ENCODE measurements around the gene CNTNAP2.

The CNTNAP2 gene

DNA sequence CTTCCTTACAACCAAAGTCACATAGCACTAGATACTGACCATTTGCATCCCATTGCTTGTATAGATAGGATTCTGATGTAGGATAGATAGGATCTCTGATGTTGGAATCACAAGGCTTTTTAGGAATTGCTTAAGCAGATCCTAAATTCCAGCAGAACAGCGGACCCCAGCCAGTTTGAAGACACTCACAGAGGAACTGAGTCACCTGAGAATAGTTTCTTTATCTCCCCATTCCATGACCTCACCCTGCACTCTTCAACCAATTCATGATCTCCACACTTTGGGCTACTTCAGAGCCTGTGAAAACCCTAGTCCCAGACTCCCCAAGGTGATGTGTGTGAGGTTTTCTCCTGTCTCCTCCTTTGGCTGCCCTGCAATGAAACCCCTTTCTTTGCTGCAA lies 179.4 kb downstream of the CNTNAP2 start:
- DNase-seq, result no peak

GRCh38 chr7:146314962-146315361 lies 198.4 kb downstream of the CNTNAP2 start:
- no peak for DNase-seq

DNA sequence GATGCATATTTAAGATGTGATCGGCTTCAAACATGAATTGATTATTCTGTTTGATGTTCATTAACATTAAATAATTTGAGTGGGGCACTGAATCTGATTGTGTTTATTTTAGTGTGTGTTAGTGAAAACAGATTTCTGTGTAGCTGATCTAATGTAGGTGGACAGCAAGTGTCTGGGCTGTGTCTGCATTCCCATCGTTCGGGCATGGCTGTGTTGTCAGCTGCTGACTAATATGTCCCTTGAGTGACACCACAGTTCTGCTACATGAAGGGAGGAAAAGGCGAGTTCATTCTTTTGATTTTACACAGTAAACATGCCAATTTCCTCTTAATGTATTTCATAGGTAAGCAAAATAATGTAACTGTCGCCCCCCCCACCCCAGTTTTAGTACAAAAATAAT lies 203.0 kb downstream of the CNTNAP2 start:
- DNase-seq, result no peak

DNA sequence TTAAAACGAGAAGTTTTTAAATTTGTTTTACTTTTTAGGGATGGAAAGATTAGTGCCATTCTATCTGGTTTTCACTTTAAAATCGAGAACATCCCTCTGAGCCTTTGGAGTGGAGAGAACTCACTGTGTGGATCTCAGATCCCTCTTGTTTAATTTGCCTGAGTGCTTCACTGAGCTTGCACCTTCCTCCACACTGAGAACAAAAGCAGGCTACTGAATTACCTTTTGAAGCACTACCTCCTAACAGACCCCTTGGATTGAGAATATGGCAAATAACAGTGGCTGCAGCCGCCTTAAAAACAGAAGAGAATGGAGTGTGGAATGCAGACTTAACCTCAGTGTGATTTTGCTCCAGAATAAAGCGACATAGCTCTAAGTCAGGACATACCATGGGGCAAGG lies 204.7 kb downstream of the CNTNAP2 start:
- DNase-seq, result no peak

- DNase-seq, result no peak
Observed at GRCh38 chr7:146331369-146331768, 214.8 kb downstream of the CNTNAP2 start.

- no peak for DNase-seq
Observed at GRCh38 chr7:146345251-146345650, 228.7 kb downstream of the CNTNAP2 start.

DNA sequence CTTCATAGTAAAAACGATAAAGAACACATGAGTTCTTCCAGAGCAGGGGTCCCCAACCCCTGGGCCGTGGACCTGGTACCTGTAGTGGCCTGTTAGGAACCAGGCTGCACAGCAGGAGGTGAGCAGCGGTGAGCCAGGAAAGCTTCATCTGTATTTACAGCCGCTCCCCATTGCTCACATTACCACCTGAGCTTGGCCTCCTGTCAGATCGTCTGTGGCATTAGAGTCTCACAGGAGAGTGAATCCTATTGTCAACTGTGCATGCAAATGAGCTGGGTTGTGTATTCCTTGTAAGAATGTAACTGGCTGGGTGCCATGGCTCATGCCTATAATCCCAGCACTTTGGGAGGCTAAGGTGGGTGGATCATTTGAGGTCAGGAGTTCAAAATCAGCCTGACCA lies 229.5 kb downstream of the CNTNAP2 start:
- no peak for DNase-seq

DNA sequence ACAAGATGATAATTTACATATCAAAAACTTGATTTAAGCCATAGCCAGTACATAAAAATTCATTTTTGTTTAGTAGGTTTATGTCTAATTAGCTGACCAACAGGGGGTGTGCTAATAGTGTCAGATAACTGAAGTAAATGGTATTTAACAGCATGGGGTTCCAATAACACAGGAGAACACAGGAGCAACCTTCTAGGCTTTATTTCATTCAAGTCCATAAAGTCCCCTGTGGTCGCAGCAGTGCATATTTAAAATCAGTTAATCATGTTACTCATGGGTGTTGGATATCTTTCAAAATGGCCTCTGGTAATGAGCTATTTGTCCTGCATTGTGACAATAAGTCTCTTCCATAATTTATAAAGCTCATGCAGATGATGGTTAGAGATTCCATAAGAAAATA lies 238.6 kb downstream of the CNTNAP2 start:
- no peak for DNase-seq

DNA sequence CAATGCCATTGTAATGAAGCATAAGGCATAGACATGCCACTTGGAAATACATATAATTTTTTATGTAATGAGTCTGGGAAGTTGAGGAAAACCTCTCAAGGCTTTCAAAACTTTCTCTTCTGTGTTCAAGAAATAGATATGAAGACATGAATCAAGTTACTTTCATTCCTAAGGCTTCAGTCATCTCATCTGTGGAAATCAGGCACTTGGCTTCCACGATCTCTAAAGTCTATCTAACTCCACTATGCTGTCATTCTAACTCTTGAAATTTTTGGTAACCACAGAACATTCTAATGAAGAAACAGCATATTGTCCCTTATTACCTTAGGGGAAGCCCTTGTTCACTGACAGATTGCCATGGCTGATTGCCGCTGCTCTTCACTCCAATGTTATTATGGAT lies 242.6 kb downstream of the CNTNAP2 start:
- DNase-seq, result no peak

DNA sequence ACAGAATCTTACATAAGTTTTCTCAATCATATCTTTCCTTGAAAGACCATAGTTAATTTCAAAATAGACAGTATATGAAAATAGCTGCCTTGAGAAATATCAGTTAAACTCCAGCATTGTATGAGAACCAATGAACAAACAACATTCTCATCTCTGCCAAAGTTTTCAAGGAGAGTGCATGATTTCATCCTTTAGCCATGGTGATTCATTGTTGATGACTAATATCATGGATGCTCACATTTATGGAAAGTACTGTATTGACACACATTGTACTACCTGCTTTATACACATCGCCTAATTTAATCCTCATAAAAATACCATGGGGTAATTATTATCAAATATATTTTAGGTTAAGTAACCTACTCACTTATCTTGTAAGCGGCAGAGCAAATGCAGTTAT lies 250.3 kb downstream of the CNTNAP2 start:
- no peak for DNase-seq

- DNase-seq, result no peak
Observed at GRCh38 chr7:146370171-146370570, 253.6 kb downstream of the CNTNAP2 start.

- DNase-seq, result no peak
Observed at GRCh38 chr7:146375170-146375569, 258.6 kb downstream of the CNTNAP2 start.

- no peak for DNase-seq
Observed at GRCh38 chr7:146378196-146378595, 261.6 kb downstream of the CNTNAP2 start.

- no peak for DNase-seq
Observed at GRCh38 chr7:146387140-146387539, 270.5 kb downstream of the CNTNAP2 start.

DNA sequence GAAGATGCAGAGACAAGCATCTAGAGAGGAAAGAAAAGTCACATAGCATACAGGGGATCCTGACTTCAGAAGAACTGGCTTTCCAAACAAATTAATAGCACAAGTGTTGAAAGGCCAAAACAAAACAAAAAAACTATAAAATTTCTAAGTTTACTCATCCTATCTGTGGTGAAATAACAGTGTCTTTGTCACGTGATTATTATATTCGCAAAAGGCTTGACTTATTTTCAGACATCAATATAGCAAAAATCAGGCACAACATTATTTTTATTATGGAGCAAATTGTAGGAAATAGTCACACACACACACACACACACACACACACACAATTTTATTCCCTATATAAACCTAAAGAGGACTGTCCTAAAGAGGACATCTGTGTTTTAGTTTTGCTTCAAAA lies 272.3 kb downstream of the CNTNAP2 start:
- DNase-seq, result no peak

DNA sequence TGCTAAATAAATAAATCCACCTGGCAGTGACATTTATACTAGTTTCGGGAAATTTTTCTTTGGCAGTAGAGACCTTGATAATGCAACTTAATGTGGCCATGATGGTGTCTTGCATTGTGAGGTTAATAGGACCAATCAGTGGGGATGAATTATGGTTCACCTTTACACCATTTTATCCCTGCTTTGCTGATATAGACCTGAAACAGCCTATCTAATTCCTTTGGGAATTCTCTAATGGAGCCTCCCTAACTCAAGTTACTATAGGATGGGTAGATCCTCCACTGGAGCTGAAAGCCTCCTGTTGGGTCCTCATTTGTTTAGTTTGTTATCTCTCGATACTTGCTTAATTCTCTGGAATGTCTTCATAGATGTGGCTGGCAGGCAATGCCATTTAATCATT lies 276.7 kb downstream of the CNTNAP2 start:
- no peak for DNase-seq

- DNase-seq, result no peak
Observed at GRCh38 chr7:146397141-146397540, 280.5 kb downstream of the CNTNAP2 start.

DNA sequence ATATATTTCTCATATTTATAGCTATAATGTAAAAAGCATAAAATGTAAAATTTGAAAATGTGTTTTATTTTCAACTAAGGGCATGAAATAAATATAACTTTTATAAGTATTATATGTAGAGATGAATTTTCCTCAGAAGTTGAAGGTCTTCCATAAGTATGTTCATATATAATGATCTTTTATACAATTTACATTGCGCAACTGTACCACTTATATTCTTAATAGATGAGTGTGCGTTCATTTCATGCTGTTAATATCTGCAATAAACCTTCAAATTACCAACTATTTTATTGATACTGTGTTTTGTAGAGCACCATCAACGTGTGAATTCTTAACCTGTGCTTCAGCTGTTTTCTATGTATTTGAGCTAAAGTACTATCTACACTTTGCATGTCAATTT lies 285.3 kb downstream of the CNTNAP2 start:
- no peak for DNase-seq

GRCh38 chr7:146405737-146406136 lies 289.1 kb downstream of the CNTNAP2 start:
- no peak for DNase-seq

DNA sequence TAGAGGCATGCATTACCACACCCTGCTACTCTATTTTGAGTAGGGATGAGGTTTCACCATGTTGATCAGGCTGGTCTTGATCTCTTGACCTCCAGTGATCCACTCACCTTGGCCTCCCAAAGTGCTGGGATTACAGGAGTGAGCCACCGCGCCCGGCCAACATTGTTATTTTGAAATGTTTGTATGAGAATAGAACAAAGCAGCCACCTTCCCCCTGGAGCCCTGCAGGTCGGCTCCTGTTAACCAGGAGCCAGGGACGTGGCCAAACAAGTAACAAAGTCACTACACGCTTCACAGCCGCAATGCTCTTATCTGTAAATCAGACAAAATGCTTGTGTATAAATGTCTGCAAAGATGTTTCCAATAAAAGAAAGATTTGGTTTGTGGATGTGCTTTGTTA lies 295.4 kb downstream of the CNTNAP2 start:
- no peak for DNase-seq

DNA sequence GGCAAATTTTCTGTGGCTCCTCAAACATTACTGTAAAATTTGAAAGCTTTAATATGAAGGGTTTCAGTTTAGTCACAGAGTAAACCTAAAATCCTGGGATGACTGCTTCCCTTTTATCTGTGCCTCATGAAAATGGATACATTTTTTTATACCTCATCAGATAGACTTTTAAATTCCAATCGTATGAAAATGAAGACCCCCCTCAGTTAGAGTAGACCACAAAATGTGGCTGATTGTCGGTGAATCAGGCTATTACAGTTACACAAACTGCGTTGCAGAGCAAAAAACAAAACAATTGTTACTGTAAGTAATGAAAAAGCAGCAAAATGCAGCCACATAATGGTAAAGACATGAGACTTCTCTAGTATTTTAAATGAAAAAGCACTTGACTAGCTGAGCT lies 296.2 kb downstream of the CNTNAP2 start:
- DNase-seq, result no peak

GRCh38 chr7:146414373-146414772 lies 297.8 kb downstream of the CNTNAP2 start:
- no peak for DNase-seq

- no peak for DNase-seq
Observed at GRCh38 chr7:146414937-146415336, 298.3 kb downstream of the CNTNAP2 start.

DNA sequence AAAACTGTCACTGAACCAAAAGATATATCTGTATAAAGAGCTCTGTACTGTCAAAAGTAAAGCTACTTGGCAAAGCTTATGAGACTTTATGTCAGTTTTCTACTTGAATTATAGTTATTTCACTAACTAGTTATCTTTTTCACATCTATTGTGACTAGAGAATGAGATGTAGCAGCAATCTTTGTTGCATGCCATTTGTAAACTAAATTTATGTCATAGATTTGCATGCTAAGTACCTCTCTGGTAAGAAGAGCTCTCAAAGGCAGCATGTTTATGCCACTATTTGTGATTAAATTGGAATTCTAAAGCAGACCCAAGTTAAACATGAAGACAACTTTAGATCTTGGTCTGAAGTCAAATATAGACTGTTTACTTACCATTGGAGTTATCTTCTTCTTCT lies 300.6 kb downstream of the CNTNAP2 start:
- DNase-seq, result no peak

DNA sequence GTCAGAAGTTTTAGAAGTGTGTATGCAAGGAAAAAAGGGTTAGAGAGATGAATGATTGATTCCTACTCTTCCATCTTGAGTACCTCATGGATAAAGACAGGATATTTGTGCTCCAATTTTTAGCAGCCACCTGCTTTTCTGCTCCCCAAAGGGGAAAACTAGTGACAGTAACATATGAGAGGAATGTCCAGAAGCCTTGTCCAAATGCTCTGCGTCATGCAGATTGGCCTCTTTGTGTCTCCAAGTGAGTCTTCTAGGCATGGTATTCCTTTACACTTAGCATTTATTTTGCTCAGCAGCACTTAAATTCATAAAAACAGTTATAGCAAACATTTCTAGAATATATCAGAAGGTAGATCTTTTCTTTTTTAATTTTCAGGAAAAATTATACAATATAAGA lies 306.8 kb downstream of the CNTNAP2 start:
- no peak for DNase-seq

GRCh38 chr7:146424084-146424483 lies 307.5 kb downstream of the CNTNAP2 start:
- no peak for DNase-seq

Data from effector CD8-positive, alpha-beta T cell (primary cell).